ENCODE measurements around the gene WASF2. TPM values are rescaled to one million over a fixed set of nuclear protein-coding genes. Genes with fewer than 3 reads are reported as not detected.

Gene WASF2
- total RNA-seq, 1 donor from 2014 or later = 51.2 TPM

DNA sequence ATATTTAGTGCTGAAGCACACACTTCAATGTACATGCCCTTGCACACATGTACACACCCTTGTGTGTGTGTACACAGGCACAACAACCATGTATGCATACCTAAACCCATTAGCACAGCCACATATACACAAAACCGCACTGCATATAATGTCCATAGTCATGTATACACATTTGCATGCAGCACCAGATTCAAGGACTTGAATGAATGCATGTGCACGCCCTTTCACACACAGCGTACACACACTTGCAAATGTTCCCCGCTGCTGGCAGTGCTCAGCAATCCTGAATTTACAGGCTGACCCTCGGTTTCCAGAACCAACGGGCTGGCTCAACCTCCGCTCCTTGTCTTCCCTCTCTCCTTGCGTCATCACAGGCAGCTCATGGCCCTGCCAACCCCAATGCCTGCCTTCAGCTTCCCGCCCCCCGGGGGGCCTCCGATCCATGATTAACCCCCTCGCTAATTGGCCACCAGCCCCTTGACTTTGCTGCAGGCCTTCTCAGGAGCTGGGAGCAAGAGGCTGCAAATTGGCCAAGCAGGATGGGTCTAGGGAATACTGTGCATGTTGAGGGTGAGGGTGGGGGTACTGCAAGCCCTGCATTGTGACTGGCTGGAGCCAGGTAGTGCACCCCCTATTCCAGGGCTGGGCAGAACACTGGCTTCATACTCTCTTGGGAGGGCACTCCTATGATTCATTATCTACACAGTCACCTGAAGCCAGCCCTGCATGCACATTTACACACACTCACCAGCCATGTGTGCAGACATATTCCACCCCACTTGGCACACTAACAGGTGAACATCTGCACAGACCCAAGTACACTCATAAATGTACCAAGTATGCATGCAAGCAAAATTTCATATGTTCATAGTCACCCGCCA, 89.6 kb downstream of the WASF2 start:
- peak overlapping the region; percentile 31 for H3K27ac ChIP-seq (replicated peaks)
- H3K9me3 ChIP-seq (replicated peaks) = no peaks in the 10 kb centered on the region
- no peak overlapping the region for H3K4me3 ChIP-seq
- H3K27me3 ChIP-seq (ENCODE audit: low read depth) = no peaks in the 10 kb centered on the region
- intact Hi-C loops (cut with micrococcal nuclease) = no loop called here
- DNase-seq = no peak
- TF ChIP-seq CTCF (IDR thresholded peaks at IDR 0.05; ENCODE audit: borderline replicate concordance) = no peak
- peaks cover 100% of the 10 kb centered on the region for H3K4me1 ChIP-seq
- H3K36me3 ChIP-seq = no peaks in the 10 kb centered on the region

GRCh38 chr1:27399251-27400025, 90.5 kb downstream of the WASF2 start:
- no peaks in the 10 kb centered on the region for H3K36me3 ChIP-seq
- H3K4me3 ChIP-seq = no peak overlapping the region
- no peaks in the 10 kb centered on the region for H3K27me3 ChIP-seq (ENCODE audit: low read depth)
- TF ChIP-seq CTCF (IDR thresholded peaks at IDR 0.05; ENCODE audit: borderline replicate concordance) = no peak
- H3K27ac ChIP-seq (replicated peaks) = peak overlapping the region; percentile 31
- no peaks in the 10 kb centered on the region for H3K9me3 ChIP-seq (replicated peaks)
- no peak for DNase-seq
- peaks cover 95% of the 10 kb centered on the region for H3K4me1 ChIP-seq
- intact Hi-C loops (cut with micrococcal nuclease) = loop anchor here (2.0 kb wide), 1 partner anchor 207 kb away; no protein-coding TSS in a partner anchor

- no peak for DNase-seq
- Histone ChIP-seq H3K36me3 (no peaks in the 10 kb centered on the region), H3K27me3 (ENCODE audit: low read depth) (no peaks in the 10 kb centered on the region), H3K9me3 (replicated peaks) (no peaks in the 10 kb centered on the region), H3K4me3 (no peak overlapping the region), H3K4me1 (peaks cover 87% of the 10 kb centered on the region), H3K27ac (replicated peaks) (peak overlapping the region; percentile 31)
- no peak for TF ChIP-seq CTCF (IDR thresholded peaks at IDR 0.05; ENCODE audit: borderline replicate concordance)
- intact Hi-C loops (cut with micrococcal nuclease) = loop anchor here (2.0 kb wide), 1 partner anchor 208 kb away; no protein-coding TSS in a partner anchor
Observed at GRCh38 chr1:27398405-27399149, 91.4 kb downstream of the WASF2 start.

- peak overlapping the region; percentile 66 for H3K27ac ChIP-seq (replicated peaks)
- no peaks in the 10 kb centered on the region for H3K27me3 ChIP-seq (ENCODE audit: low read depth)
- no peaks in the 10 kb centered on the region for H3K36me3 ChIP-seq
- intact Hi-C loops (cut with micrococcal nuclease) = loop anchor here (2.0 kb wide), 1 partner anchor 209 kb away; no protein-coding TSS in a partner anchor
- no peak for DNase-seq
- no peaks in the 10 kb centered on the region for H3K9me3 ChIP-seq (replicated peaks)
- TF ChIP-seq CTCF (IDR thresholded peaks at IDR 0.05; ENCODE audit: borderline replicate concordance) = no peak
- H3K4me3 ChIP-seq = no peak overlapping the region
- peaks cover 81% of the 10 kb centered on the region for H3K4me1 ChIP-seq
Observed at GRCh38 chr1:27397749-27398148, 92.2 kb downstream of the WASF2 start.

- Histone ChIP-seq H3K27me3 (ENCODE audit: low read depth) (no peaks in the 10 kb centered on the region), H3K4me1 (peaks cover 79% of the 10 kb centered on the region), H3K27ac (replicated peaks) (peak overlapping the region; percentile 66), H3K4me3 (no peak overlapping the region), H3K36me3 (no peaks in the 10 kb centered on the region), H3K9me3 (replicated peaks) (no peaks in the 10 kb centered on the region)
- no peak for DNase-seq
- TF ChIP-seq CTCF (IDR thresholded peaks at IDR 0.05; ENCODE audit: borderline replicate concordance) = no peak
- intact Hi-C loops (cut with micrococcal nuclease) = no loop called here
Observed at GRCh38 chr1:27397110-27397509, 92.9 kb downstream of the WASF2 start.
